ENCODE measurements around the gene CSAG3. TPM values are rescaled to one million over a fixed set of nuclear protein-coding genes. Genes with fewer than 3 reads are reported as not detected.
A peak's percentile ranks its signal among the peaks of the same experiment; 100 is the strongest.
"Not testable (repeated sequence)": the region's sequence is repeated elsewhere in the genome, so short reads cannot be mapped to it uniquely, and the experiment has no call there.

The CSAG3 gene
- total RNA-seq, 1 experiment from 2014 or later: 44.1 TPM

DNA sequence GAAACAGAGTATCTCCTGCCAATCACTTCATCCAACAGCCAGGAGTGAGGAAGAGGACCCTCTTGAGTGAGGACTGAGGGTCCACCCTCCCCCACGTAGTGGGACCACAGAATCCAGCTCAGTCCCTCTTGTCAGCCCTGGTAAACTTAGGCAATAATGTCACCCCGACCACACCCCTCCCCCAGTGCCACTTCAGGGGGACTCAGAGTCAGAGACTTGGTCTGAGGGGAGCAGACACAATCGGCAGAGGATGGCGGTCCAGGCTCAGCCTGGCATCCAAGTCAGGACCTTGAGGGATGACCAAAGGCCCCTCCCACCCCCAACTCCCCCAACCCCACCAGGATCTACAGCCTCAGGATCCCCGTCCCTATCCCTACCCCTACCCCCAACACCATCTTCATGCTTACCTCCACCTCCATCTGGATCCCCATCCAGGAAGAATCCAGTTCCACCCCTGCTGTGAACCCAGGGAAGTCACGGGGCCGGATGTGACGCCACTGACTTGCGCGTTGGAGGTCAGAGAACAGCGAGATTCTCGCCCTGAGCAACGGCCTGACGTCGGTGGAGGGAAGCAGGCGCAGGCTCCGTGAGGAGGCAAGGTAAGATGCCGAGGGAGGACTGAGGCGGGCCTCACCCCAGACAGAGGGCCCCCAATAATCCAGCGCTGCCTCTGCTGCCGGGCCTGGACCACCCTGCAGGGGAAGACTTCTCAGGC, 25.6 kb upstream of the CSAG3 start, which contains the start of the genes CSAG1 and MAGEA12:
Gene CSAG1 (minus strand): TSS at position 461 of the 715 bp plus-strand sequence. CDS start 1,261 bp downstream, outside the sequence.
Gene MAGEA12 (plus strand): TSS at position 497 of the 715 bp plus-strand sequence. CDS start 2,405 bp downstream, outside the sequence.
- H3K36me3 ChIP-seq (ENCODE audit: control insufficient read depth in 1 of 2, insufficient read depth in 2 of 2, low read length in 2 of 2): no peaks in the 10 kb centered on the region
- ATAC-seq (no peak), DNase-seq (ENCODE audit: low read depth, low spot score) (no peak)
- peak within 1 kb of the TSS; percentile 35; a peak in 3 of 4 replicates for H3K4me3 ChIP-seq (replicated peaks in 1 of 2; ENCODE audit: low read depth in 1 of 2, low read length in 2 of 2)
- H3K9me3 ChIP-seq (ENCODE audit: control insufficient read depth in 1 of 2, insufficient read depth in 1 of 2, low read depth in 1 of 2, low read length in 2 of 2): no peaks in the 10 kb centered on the region
- H3K27ac ChIP-seq (ENCODE audit: low read depth, low read length): no peak within 1 kb of the TSS
- BruUV-seq (replicated peaks): no TSS peak
- H3K27me3 ChIP-seq (ENCODE audit: insufficient read depth, low read length): no peaks in the 10 kb centered on the region
- H3K4me2 ChIP-seq (ENCODE audit: low read length): no peak within 1 kb of the TSS
- ChIA-PET RAD21 (ENCODE audit: low non-redundant PET in 1 of 2, low total read pairs in 2 of 2, uncharacterized antibody in 2 of 2, unreplicated experiment in 2 of 2) (no interaction called here), POLR2A (no interaction called here), CTCF (no interaction called here)
- H3K9me2 ChIP-seq (ENCODE audit: insufficient read depth): no peaks in the 10 kb centered on the region
- no peaks in the 10 kb centered on the region for H4K20me1 ChIP-seq (ENCODE audit: insufficient read depth)
- peak within 1 kb of the TSS; percentile 36; the same call in 1 of the 2 replicates for H3K9ac ChIP-seq (ENCODE audit: low read length)
- no peaks in the 10 kb centered on the region for H3K79me2 ChIP-seq (ENCODE audit: insufficient read depth, low read length)
- intact Hi-C loops (cut with micrococcal nuclease): no loop called here
- no peak for TF ChIP-seq EZH2phosphoT487 (IDR thresholded peaks at IDR 0.05; ENCODE audit: borderline replicate concordance)
- no peak within 1 kb of the TSS for H2AFZ ChIP-seq (ENCODE audit: low read depth, low read length, poor library complexity, severe bottlenecking)
- no peaks in the 10 kb centered on the region for H3K4me1 ChIP-seq (ENCODE audit: control insufficient read depth in 1 of 2, insufficient read depth in 2 of 2, low read length in 2 of 2)

GRCh38 chrX:152734143-152734858, 24.7 kb upstream of the CSAG3 start:
- H3K79me2 ChIP-seq (ENCODE audit: insufficient read depth, low read length); H3K4me2 ChIP-seq (ENCODE audit: low read length); CTCF ChIA-PET; H3K4me3 ChIP-seq (replicated peaks in 1 of 2; ENCODE audit: low read depth in 1 of 2, low read length in 2 of 2); DNase-seq (ENCODE audit: low read depth, low spot score); H2AFZ ChIP-seq (ENCODE audit: low read depth, low read length, poor library complexity, severe bottlenecking); H3K36me3 ChIP-seq (ENCODE audit: control insufficient read depth in 1 of 2, insufficient read depth in 2 of 2, low read length in 2 of 2); RAD21 ChIA-PET (ENCODE audit: low non-redundant PET in 1 of 2, low total read pairs in 2 of 2, uncharacterized antibody in 2 of 2, unreplicated experiment in 2 of 2); H3K9ac ChIP-seq (ENCODE audit: low read length); POLR2A ChIA-PET; BruUV-seq (replicated peaks); H3K4me1 ChIP-seq (ENCODE audit: control insufficient read depth in 1 of 2, insufficient read depth in 2 of 2, low read length in 2 of 2); H4K20me1 ChIP-seq (ENCODE audit: insufficient read depth); H3K27ac ChIP-seq (ENCODE audit: low read depth, low read length); H3K27me3 ChIP-seq (ENCODE audit: insufficient read depth, low read length); intact Hi-C loops (cut with micrococcal nuclease); ATAC-seq; H3K9me2 ChIP-seq (ENCODE audit: insufficient read depth); H3K9me3 ChIP-seq (ENCODE audit: control insufficient read depth in 1 of 2, insufficient read depth in 1 of 2, low read depth in 1 of 2, low read length in 2 of 2): not testable (repeated sequence)
